Measurements from ENCODE around the gene RBM39.
"Not testable (repeated sequence)": the region's sequence is repeated elsewhere in the genome, so short reads cannot be mapped to it uniquely, and the experiment has no call there.

The RBM39 gene

GRCh38 chr20:35710884-35711587, 31.0 kb downstream of the RBM39 start:
- no peak overlapping the region for H3K27ac ChIP-seq

DNA sequence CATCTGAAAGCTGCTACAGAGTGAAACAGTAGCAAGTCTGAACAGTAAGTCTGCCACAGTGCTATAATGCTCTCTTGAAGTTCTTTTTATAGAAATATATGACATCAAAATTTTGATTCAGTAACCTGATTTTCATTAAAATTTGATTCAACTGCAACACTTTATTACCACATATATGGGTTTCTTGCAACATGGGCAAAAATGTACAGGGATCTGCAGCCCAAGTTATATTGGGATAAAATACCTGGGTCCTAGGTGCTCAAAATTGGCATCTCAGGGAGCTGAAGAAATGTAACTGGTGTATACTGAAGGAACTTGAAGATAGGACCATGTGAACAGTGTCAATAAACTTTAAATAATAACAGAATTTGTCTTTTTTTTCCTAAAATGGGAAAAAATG, 32.0 kb downstream of the RBM39 start:
- no peak for TF ChIP-seq CTCF (conservative IDR thresholded peaks at IDR 0.05)
- no peak overlapping the region for H3K27ac ChIP-seq

More at GRCh38 chr20:35710884-35711587, 31.0 kb downstream of the RBM39 start:
- no peak for TF ChIP-seq CTCF (conservative IDR thresholded peaks at IDR 0.05)

- TF ChIP-seq CTCF (conservative IDR thresholded peaks at IDR 0.05), result no peak
- no peak overlapping the region for H3K27ac ChIP-seq
Measured at GRCh38 chr20:35709259-35709658, 32.8 kb downstream of the RBM39 start.

DNA sequence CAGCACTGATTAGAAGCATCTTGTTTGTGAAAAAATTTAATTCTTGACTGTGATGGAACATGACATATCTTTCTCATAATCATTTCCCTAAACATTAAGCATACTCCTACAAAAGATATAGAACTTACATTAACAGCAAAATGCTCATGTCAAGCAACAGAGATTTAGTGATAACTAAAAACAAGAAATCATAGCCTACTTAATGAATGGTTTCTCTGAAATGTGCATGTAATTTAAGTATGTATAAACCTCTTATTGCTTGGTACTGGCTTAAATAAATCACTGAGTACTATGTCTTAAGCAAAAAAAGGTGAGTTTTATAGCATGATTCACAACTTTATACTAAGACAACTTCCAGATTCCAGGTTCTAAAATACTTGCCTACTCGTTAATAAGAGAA, 33.6 kb downstream of the RBM39 start:
- TF ChIP-seq CTCF (conservative IDR thresholded peaks at IDR 0.05), result no peak
- H3K27ac ChIP-seq, result no peak overlapping the region

DNA sequence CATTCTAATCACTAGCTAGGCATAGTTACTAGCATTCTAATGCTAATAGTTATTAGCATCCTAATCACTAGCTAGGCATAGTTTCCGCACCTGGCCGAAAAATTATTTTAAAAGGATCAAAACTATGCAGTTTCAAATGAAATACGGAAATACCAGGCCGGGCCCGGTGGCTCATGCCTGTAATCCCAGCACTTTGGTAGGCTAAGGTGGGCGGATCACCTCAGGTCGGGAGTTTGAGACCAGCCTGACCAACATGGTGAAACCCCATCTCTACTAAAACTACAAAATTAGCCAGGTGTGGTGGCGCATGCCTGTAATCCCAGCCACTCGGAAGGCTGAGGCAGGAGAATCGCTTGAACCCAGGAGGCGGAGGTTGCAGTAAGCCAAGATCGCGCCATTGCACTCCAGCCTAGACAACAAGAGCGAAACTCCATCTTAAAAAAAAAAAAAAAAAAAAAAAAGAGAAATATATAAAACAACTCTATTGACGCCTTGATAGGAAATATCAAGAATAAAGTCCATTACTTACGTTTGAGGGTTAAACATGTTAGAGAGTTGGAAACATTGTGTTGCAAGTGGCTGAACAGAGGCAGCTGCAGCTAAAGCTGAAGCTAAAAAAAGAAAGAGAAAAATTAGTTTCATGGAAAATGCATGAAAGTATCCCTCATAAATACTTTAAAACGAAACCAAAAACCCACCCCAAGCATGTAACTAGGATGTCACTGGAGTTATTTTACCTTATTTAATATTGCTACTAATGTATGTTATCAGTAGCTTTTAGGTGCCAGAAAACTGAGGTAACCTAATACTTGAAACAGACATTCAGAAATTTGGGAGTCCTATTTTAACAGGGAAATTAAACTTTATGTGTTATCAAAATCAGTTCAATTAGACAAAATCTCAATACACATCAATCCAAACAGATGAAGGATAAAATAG, 35.2 kb downstream of the RBM39 start:
- not testable (repeated sequence) for H3K27ac ChIP-seq

GRCh38 chr20:35705894-35706293, 36.2 kb downstream of the RBM39 start:
- H3K27ac ChIP-seq, result not testable (repeated sequence)

GRCh38 chr20:35704514-35705261, 37.4 kb downstream of the RBM39 start:
- TF ChIP-seq CTCF (conservative IDR thresholded peaks at IDR 0.05), result no peak
- H3K27ac ChIP-seq, result peak overlapping the region; percentile 97; the same call in 1 of the 2 replicates

All from VCaP (cell line).